ENCODE measurements around the gene SLC7A6OS.

SLC7A6OS gene

GRCh38 chr16:68263559-68264127, 47.1 kb downstream of the SLC7A6OS start:
- H3K4me1 ChIP-seq (ENCODE audit: insufficient read depth, low read length) = peaks cover 17% of the 10 kb centered on the region
- no peaks in the 10 kb centered on the region for H3K9me3 ChIP-seq (ENCODE audit: insufficient read depth, low read depth, low read length)
- peak overlapping the region; percentile 91 for H3K9ac ChIP-seq (ENCODE audit: low read depth, low read length)

GRCh38 chr16:68259007-68259825, 51.5 kb downstream of the SLC7A6OS start:
- Histone ChIP-seq H3K9ac (ENCODE audit: low read depth, low read length) (no peak overlapping the region), H3K27ac (ENCODE audit: low read depth, low read length) (no peak overlapping the region), H3K4me3 (ENCODE audit: low read length) (no peak overlapping the region), H3K4me1 (ENCODE audit: insufficient read depth, low read length) (no peaks in the 10 kb centered on the region), H3K27me3 (ENCODE audit: insufficient read depth, low read length) (peaks cover 5% of the 10 kb centered on the region; the same call in 1 of the 2 replicates), H3K9me3 (ENCODE audit: insufficient read depth, low read depth, low read length) (no peaks in the 10 kb centered on the region), H3K36me3 (ENCODE audit: insufficient read depth, low read length) (peaks cover 3% of the 10 kb centered on the region; the same call in 1 of the 2 replicates)
- 94% methylated on average over 27 of the region's 27 CpGs for WGBS

More at GRCh38 chr16:68263559-68264127, 47.1 kb downstream of the SLC7A6OS start:
- Histone ChIP-seq H3K27ac (ENCODE audit: low read depth, low read length) (no peak overlapping the region), H3K27me3 (ENCODE audit: insufficient read depth, low read length) (peaks cover 12% of the 10 kb centered on the region; the same call in 1 of the 2 replicates), H3K4me3 (ENCODE audit: low read length) (peak overlapping the region; percentile 85), H3K36me3 (ENCODE audit: insufficient read depth, low read length) (no peaks in the 10 kb centered on the region)
- WGBS = 48% methylated on average over 11 of the region's 11 CpGs

- Histone ChIP-seq H3K4me1 (ENCODE audit: insufficient read depth, low read length) (no peaks in the 10 kb centered on the region), H3K9me3 (ENCODE audit: insufficient read depth, low read depth, low read length) (no peaks in the 10 kb centered on the region), H3K36me3 (ENCODE audit: insufficient read depth, low read length) (peaks cover 3% of the 10 kb centered on the region; the same call in 1 of the 2 replicates), H3K4me3 (ENCODE audit: low read length) (no peak overlapping the region), H3K27me3 (ENCODE audit: insufficient read depth, low read length) (peaks cover 2% of the 10 kb centered on the region; the same call in 1 of the 2 replicates), H3K9ac (ENCODE audit: low read depth, low read length) (no peak overlapping the region), H3K27ac (ENCODE audit: low read depth, low read length) (no peak overlapping the region)
- 93% methylated on average over 13 of the region's 13 CpGs for WGBS
Observed at GRCh38 chr16:68257906-68258800, 52.6 kb downstream of the SLC7A6OS start.

DNA sequence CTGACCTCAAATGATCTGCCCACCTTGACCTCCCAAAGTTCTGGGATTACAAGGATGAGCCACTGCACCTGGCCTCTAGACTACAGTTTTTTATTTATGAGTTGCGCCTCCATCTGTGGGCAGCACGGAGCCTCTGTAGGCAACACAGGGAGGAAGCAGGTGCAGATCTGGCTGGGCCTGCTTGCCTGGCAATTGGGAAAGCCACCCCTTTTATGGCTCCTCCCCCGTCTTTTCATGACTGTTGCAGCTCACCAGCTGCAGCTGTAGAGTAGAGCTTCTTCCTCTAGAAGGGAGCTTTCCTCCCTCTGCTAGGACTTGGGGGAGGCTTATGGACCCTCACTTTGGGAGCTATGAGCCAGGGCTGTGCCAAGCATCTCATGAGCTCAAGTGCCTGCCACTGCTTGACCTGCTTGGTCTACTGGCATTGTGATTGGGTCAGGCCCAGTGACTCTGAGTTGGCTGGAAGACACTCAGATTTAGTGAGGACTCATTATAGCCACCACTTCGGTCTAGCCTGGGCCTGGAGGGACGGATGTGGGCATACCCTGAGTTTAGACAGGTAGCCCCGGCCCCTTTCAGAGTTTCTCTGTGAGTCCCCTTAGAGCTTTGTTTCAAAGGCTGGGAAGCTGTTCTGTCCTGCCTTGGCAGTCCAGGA, 53.4 kb downstream of the SLC7A6OS start:
- no peaks in the 10 kb centered on the region for H3K9me3 ChIP-seq (ENCODE audit: insufficient read depth, low read depth, low read length)
- 95% methylated on average over 6 of the region's 6 CpGs for WGBS
- peaks cover 3% of the 10 kb centered on the region; the same call in 1 of the 2 replicates for H3K36me3 ChIP-seq (ENCODE audit: insufficient read depth, low read length)
- no peak overlapping the region for H3K4me3 ChIP-seq (ENCODE audit: low read length)
- no peak overlapping the region for H3K9ac ChIP-seq (ENCODE audit: low read depth, low read length)
- H3K27me3 ChIP-seq (ENCODE audit: insufficient read depth, low read length) = no peaks in the 10 kb centered on the region
- H3K4me1 ChIP-seq (ENCODE audit: insufficient read depth, low read length) = no peaks in the 10 kb centered on the region
- no peak overlapping the region for H3K27ac ChIP-seq (ENCODE audit: low read depth, low read length)

- Histone ChIP-seq H3K9me3 (ENCODE audit: insufficient read depth, low read depth, low read length) (no peaks in the 10 kb centered on the region), H3K4me1 (ENCODE audit: insufficient read depth, low read length) (no peaks in the 10 kb centered on the region), H3K9ac (ENCODE audit: low read depth, low read length) (no peak overlapping the region), H3K4me3 (ENCODE audit: low read length) (no peak overlapping the region), H3K27ac (ENCODE audit: low read depth, low read length) (no peak overlapping the region), H3K36me3 (ENCODE audit: insufficient read depth, low read length) (peaks cover 3% of the 10 kb centered on the region; the same call in 1 of the 2 replicates), H3K27me3 (ENCODE audit: insufficient read depth, low read length) (no peaks in the 10 kb centered on the region)
- 92% methylated on average over 18 of the region's 18 CpGs for WGBS
Observed at GRCh38 chr16:68255712-68256111, 55.0 kb downstream of the SLC7A6OS start.

DNA sequence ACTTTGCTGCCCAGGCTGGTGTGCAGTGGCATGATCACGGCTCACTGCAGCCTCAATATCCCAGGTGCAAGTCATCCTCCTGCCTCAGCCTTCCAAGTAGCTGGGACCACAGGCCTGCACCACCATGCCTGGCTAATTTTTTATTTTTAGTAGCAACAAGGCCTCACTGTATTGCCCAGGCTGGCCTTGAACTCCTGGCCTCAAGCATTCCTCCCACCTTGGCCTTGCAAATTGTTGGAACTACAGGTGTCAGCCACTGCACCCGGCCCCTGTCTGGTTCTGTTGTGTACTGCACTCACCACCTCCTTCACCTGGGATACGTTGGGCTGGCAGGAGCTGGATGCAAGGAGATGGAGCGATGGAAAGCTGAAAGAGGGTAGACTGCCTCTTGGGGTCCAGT, 57.0 kb downstream of the SLC7A6OS start:
- no peak overlapping the region for H3K9ac ChIP-seq (ENCODE audit: low read depth, low read length)
- H3K36me3 ChIP-seq (ENCODE audit: insufficient read depth, low read length) = peaks cover 3% of the 10 kb centered on the region; the same call in 1 of the 2 replicates
- H3K4me1 ChIP-seq (ENCODE audit: insufficient read depth, low read length) = no peaks in the 10 kb centered on the region
- H3K9me3 ChIP-seq (ENCODE audit: insufficient read depth, low read depth, low read length) = no peaks in the 10 kb centered on the region
- no peak overlapping the region for H3K4me3 ChIP-seq (ENCODE audit: low read length)
- no peaks in the 10 kb centered on the region for H3K27me3 ChIP-seq (ENCODE audit: insufficient read depth, low read length)
- whole genome bisulfite sequencing = 94% methylated on average over 4 of the region's 4 CpGs
- no peak overlapping the region for H3K27ac ChIP-seq (ENCODE audit: low read depth, low read length)

GRCh38 chr16:68252383-68252782, 58.4 kb downstream of the SLC7A6OS start:
- H3K9ac ChIP-seq (ENCODE audit: low read depth, low read length) = no peak overlapping the region; the same call in 1 of the 2 replicates
- H3K27ac ChIP-seq (ENCODE audit: low read depth, low read length) = no peak overlapping the region
- no peak overlapping the region for H3K4me3 ChIP-seq (ENCODE audit: low read length)
- H3K9me3 ChIP-seq (ENCODE audit: insufficient read depth, low read depth, low read length) = no peaks in the 10 kb centered on the region
- peaks cover 3% of the 10 kb centered on the region; the same call in 1 of the 2 replicates for H3K36me3 ChIP-seq (ENCODE audit: insufficient read depth, low read length)
- 96% methylated on average over 5 of the region's 5 CpGs for WGBS
- no peaks in the 10 kb centered on the region for H3K4me1 ChIP-seq (ENCODE audit: insufficient read depth, low read length)
- H3K27me3 ChIP-seq (ENCODE audit: insufficient read depth, low read length) = no peaks in the 10 kb centered on the region

DNA sequence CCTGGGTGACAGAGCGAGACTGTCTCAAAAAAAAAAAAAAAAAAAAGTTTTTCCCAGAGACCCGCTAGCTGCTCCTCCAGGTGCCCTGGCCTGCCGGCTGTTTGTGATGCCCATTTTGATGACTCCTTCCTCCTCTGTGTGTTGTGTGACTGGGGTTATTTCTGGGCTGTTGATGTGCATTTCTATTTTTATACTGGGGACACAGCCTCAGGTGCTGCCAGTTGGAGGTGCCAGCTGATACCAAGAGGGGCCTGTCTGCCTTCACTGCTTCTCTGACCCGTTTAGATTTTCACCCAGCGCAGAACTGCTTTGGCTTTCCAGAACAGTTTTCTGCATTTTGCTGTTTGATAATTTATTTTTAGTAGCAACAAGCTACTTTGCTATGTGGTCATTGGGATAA, 58.9 kb downstream of the SLC7A6OS start:
- WGBS = 95% methylated on average over 5 of the region's 5 CpGs
- Histone ChIP-seq H3K36me3 (ENCODE audit: insufficient read depth, low read length) (peaks cover 3% of the 10 kb centered on the region; the same call in 1 of the 2 replicates), H3K27ac (ENCODE audit: low read depth, low read length) (no peak overlapping the region), H3K27me3 (ENCODE audit: insufficient read depth, low read length) (no peaks in the 10 kb centered on the region), H3K9ac (ENCODE audit: low read depth, low read length) (no peak overlapping the region; the same call in 1 of the 2 replicates), H3K4me3 (ENCODE audit: low read length) (no peak overlapping the region), H3K4me1 (ENCODE audit: insufficient read depth, low read length) (no peaks in the 10 kb centered on the region), H3K9me3 (ENCODE audit: insufficient read depth, low read depth, low read length) (no peaks in the 10 kb centered on the region)

GRCh38 chr16:68250951-68251350, 59.8 kb downstream of the SLC7A6OS start:
- Histone ChIP-seq H3K9ac (ENCODE audit: low read depth, low read length) (no peak overlapping the region), H3K36me3 (ENCODE audit: insufficient read depth, low read length) (peaks cover under 1% of the 10 kb centered on the region; the same call in 1 of the 2 replicates), H3K4me1 (ENCODE audit: insufficient read depth, low read length) (peaks cover 1% of the 10 kb centered on the region; the same call in 1 of the 2 replicates), H3K27me3 (ENCODE audit: insufficient read depth, low read length) (peaks cover 5% of the 10 kb centered on the region), H3K9me3 (ENCODE audit: insufficient read depth, low read depth, low read length) (no peaks in the 10 kb centered on the region), H3K4me3 (ENCODE audit: low read length) (no peak overlapping the region), H3K27ac (ENCODE audit: low read depth, low read length) (no peak overlapping the region)
- 93% methylated on average over 6 of the region's 6 CpGs for WGBS

DNA sequence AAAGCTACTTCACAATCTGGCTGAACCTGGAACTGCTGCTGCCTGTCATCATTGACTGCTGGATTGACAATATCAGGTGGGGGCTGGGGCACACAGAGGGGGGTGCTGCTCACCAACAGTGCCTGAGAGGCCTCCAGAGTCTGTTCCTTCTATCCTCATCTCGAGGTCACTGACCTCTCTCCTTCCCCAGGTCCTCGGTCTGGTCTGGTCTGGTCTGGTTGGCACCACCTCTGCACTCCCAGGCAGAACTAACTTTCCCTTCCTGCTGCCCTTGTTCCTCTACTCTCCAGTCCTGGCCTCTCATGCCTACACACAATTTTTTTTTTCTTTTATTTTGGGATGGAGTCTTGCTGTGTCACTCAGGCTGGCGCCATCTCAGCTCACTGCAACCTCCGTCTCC, 61.4 kb downstream of the SLC7A6OS start:
- Histone ChIP-seq H3K27ac (ENCODE audit: low read depth, low read length) (no peak overlapping the region), H3K4me3 (ENCODE audit: low read length) (no peak overlapping the region), H3K36me3 (ENCODE audit: insufficient read depth, low read length) (no peaks in the 10 kb centered on the region), H3K9me3 (ENCODE audit: insufficient read depth, low read depth, low read length) (no peaks in the 10 kb centered on the region), H3K9ac (ENCODE audit: low read depth, low read length) (no peak overlapping the region), H3K27me3 (ENCODE audit: insufficient read depth, low read length) (peaks cover 14% of the 10 kb centered on the region), H3K4me1 (ENCODE audit: insufficient read depth, low read length) (peaks cover 5% of the 10 kb centered on the region; the same call in 1 of the 2 replicates)
- 94% methylated on average over 4 of the region's 4 CpGs for WGBS
